ENCODE measurements around the gene ADGRG6. TPM values are rescaled to one million over a fixed set of nuclear protein-coding genes. Genes with fewer than 3 reads are reported as not detected.
A peak's percentile ranks its signal among the peaks of the same experiment; 100 is the strongest.

ADGRG6 gene
- total RNA-seq, 1 donor from 2014 or later = 2.5 TPM

GRCh38 chr6:142399739-142400138 lies 97.9 kb downstream of the ADGRG6 start:
- Mint-ChIP-seq H3K27me3 (ENCODE audit: low read depth) (no peaks in the 10 kb centered on the region), H3K4me1 (ENCODE audit: low read depth) (peaks cover 18% of the 10 kb centered on the region), H3K27ac (ENCODE audit: unreplicated experiment) (no peak overlapping the region), H3K4me3 (ENCODE audit: unreplicated experiment) (no peak overlapping the region), H3K36me3 (ENCODE audit: low read depth) (no peaks in the 10 kb centered on the region), H3K9me3 (ENCODE audit: low read depth) (no peaks in the 10 kb centered on the region)
- no peak for TF ChIP-seq CTCF (IDR thresholded peaks at IDR 0.05)
- no peak for DNase-seq (ENCODE audit: low spot score)

GRCh38 chr6:142400495-142400894 lies 98.7 kb downstream of the ADGRG6 start:
- no peak overlapping the region for H3K27ac Mint-ChIP-seq (ENCODE audit: unreplicated experiment)

GRCh38 chr6:142401838-142402237 lies 100.0 kb downstream of the ADGRG6 start:
- H3K4me3 Mint-ChIP-seq (ENCODE audit: unreplicated experiment) = no peak overlapping the region
- no peaks in the 10 kb centered on the region for H3K36me3 Mint-ChIP-seq (ENCODE audit: low read depth)
- H3K4me1 Mint-ChIP-seq (ENCODE audit: low read depth) = peaks cover 10% of the 10 kb centered on the region
- no peak for TF ChIP-seq CTCF (IDR thresholded peaks at IDR 0.05)
- H3K27me3 Mint-ChIP-seq (ENCODE audit: low read depth) = no peaks in the 10 kb centered on the region
- H3K27ac Mint-ChIP-seq (ENCODE audit: unreplicated experiment) = peak overlapping the region; percentile 14
- H3K9me3 Mint-ChIP-seq (ENCODE audit: low read depth) = no peaks in the 10 kb centered on the region
- DNase-seq (ENCODE audit: low spot score) = no peak

More at GRCh38 chr6:142400495-142400894, 98.7 kb downstream of the ADGRG6 start:
- no peaks in the 10 kb centered on the region for H3K36me3 Mint-ChIP-seq (ENCODE audit: low read depth)
- H3K4me1 Mint-ChIP-seq (ENCODE audit: low read depth) = peaks cover 18% of the 10 kb centered on the region
- no peaks in the 10 kb centered on the region for H3K9me3 Mint-ChIP-seq (ENCODE audit: low read depth)
- no peak for TF ChIP-seq CTCF (IDR thresholded peaks at IDR 0.05)
- H3K4me3 Mint-ChIP-seq (ENCODE audit: unreplicated experiment) = no peak overlapping the region
- no peak for DNase-seq (ENCODE audit: low spot score)
- H3K27me3 Mint-ChIP-seq (ENCODE audit: low read depth) = no peaks in the 10 kb centered on the region

GRCh38 chr6:142404751-142405150 lies 102.9 kb downstream of the ADGRG6 start:
- TF ChIP-seq CTCF (IDR thresholded peaks at IDR 0.05) = no peak
- Mint-ChIP-seq H3K27me3 (ENCODE audit: low read depth) (no peaks in the 10 kb centered on the region), H3K4me3 (ENCODE audit: unreplicated experiment) (no peak overlapping the region), H3K27ac (ENCODE audit: unreplicated experiment) (no peak overlapping the region), H3K36me3 (ENCODE audit: low read depth) (no peaks in the 10 kb centered on the region), H3K4me1 (ENCODE audit: low read depth) (peaks cover 12% of the 10 kb centered on the region), H3K9me3 (ENCODE audit: low read depth) (no peaks in the 10 kb centered on the region)
- DNase-seq (ENCODE audit: low spot score) = no peak

GRCh38 chr6:142406131-142406530 lies 104.3 kb downstream of the ADGRG6 start:
- DNase-seq (ENCODE audit: low spot score) = no peak
- Mint-ChIP-seq H3K9me3 (ENCODE audit: low read depth) (no peaks in the 10 kb centered on the region), H3K27me3 (ENCODE audit: low read depth) (no peaks in the 10 kb centered on the region), H3K36me3 (ENCODE audit: low read depth) (no peaks in the 10 kb centered on the region), H3K4me1 (ENCODE audit: low read depth) (peaks cover 9% of the 10 kb centered on the region), H3K27ac (ENCODE audit: unreplicated experiment) (no peak overlapping the region), H3K4me3 (ENCODE audit: unreplicated experiment) (no peak overlapping the region)
- no peak for TF ChIP-seq CTCF (IDR thresholded peaks at IDR 0.05)
